Lower lobe of right lung (tissue), 2 donors: ENCODE results near the gene GRXCR1. TPM values are rescaled to one million over a fixed set of nuclear protein-coding genes. Genes with fewer than 3 reads are reported as not detected.
A peak's percentile ranks its signal among the peaks of the same experiment; 100 is the strongest.

ENCODE experiments used
- ATAC-seq, 2 donors: fragments of 200-7000 bp; cut with Tn5 transposase; one replicate each; pipeline ENCODE4 v1.9.1; 2020 to 2022; ENCODE audit warnings: mild to moderate bottlenecking in 2 of 2, moderate library complexity in 2 of 2
- DNase-seq: peaks from one replicate; pipeline ENCODE4 v3.0.0-alpha.2; 2020
- H3K27ac ChIP-seq: fragments of 200-600 bp; one replicate; pipeline ENCODE4 v1.8.0; 2022
- H3K27me3 ChIP-seq: fragments of 200-600 bp; one replicate; pipeline ENCODE4 v1.8.0; 2022; ENCODE audit warnings: low read depth
- H3K36me3 ChIP-seq: fragments of 200-600 bp; one replicate; pipeline ENCODE4 v1.8.0; 2022; ENCODE audit warnings: mild to moderate bottlenecking
- H3K4me1 ChIP-seq: fragments of 200-600 bp; one replicate; pipeline ENCODE4 v1.8.0; 2022
- H3K4me3 ChIP-seq: fragments of 200-600 bp; one replicate; pipeline ENCODE4 v1.8.0; 2022; ENCODE audit warnings: mild to moderate bottlenecking
- H3K9me3 ChIP-seq: fragments of 200-600 bp; one replicate; pipeline ENCODE4 v1.8.0; 2022
- intact Hi-C: fragments of 100-400 bp; cut with DNase I; formaldehyde crosslinking; loops from one replicate; pipeline ENCODE4 v1.11.0; 2022
- total RNA-seq: library from RNA; stranded (reverse); fragmentation: NEBNext Ultra II Directional; extraction: Animal tissue kit (Norgen Biotek cat#: 25700); gene quantifications from one replicate; pipeline ENCODE4 v1.2.1, GENCODE V29; 2021
- TF ChIP-seq, protein P1 (sequence below): fragments of 200-600 bp; IDR thresholded peaks from one replicate; pipeline ENCODE4 v1.8.0; 2022; ENCODE audit warnings: antibody characterized with exemption, mild to moderate bottlenecking
- donor health status: DM: no; HTN: yes; CAD: no; lungs with severe emphysema.

The GRXCR1 gene
- total RNA-seq, 1 donor from 2014 or later: not detected

GRCh38 chr4:42995343-42995944 is 102.9 kb downstream of the GRXCR1 start:
- Histone ChIP-seq H3K9me3 (no peaks in the 10 kb centered on the region), H3K4me3 (no peak overlapping the region), H3K4me1 (no peaks in the 10 kb centered on the region), H3K27ac (no peak overlapping the region), H3K27me3 (no peaks in the 10 kb centered on the region), H3K36me3 (no peaks in the 10 kb centered on the region)
- TF ChIP-seq, protein P1, sequence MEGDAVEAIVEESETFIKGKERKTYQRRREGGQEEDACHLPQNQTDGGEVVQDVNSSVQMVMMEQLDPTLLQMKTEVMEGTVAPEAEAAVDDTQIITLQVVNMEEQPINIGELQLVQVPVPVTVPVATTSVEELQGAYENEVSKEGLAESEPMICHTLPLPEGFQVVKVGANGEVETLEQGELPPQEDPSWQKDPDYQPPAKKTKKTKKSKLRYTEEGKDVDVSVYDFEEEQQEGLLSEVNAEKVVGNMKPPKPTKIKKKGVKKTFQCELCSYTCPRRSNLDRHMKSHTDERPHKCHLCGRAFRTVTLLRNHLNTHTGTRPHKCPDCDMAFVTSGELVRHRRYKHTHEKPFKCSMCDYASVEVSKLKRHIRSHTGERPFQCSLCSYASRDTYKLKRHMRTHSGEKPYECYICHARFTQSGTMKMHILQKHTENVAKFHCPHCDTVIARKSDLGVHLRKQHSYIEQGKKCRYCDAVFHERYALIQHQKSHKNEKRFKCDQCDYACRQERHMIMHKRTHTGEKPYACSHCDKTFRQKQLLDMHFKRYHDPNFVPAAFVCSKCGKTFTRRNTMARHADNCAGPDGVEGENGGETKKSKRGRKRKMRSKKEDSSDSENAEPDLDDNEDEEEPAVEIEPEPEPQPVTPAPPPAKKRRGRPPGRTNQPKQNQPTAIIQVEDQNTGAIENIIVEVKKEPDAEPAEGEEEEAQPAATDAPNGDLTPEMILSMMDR: peak; percentile 39
- no peak for ATAC-seq
- no peak for DNase-seq
- intact Hi-C loops: no loop called here

- H3K4me1 ChIP-seq: no peaks in the 10 kb centered on the region
- TF ChIP-seq, protein P1: no peak
- ATAC-seq (no peak), DNase-seq (no peak)
- no peak overlapping the region for H3K4me3 ChIP-seq
- no peaks in the 10 kb centered on the region for H3K9me3 ChIP-seq
- H3K27ac ChIP-seq: no peak overlapping the region
- no peaks in the 10 kb centered on the region for H3K36me3 ChIP-seq
- intact Hi-C loops: no loop called here
- no peaks in the 10 kb centered on the region for H3K27me3 ChIP-seq
Measured at GRCh38 chr4:43008793-43009192, 116.3 kb downstream of the GRXCR1 start.

GRCh38 chr4:43014256-43014655 is 121.7 kb downstream of the GRXCR1 start:
- ATAC-seq: no peak

GRCh38 chr4:43041632-43042031 is 149.1 kb downstream of the GRXCR1 start:
- TF ChIP-seq, protein P1: no peak
- no peaks in the 10 kb centered on the region for H3K27me3 ChIP-seq
- H3K4me1 ChIP-seq: no peaks in the 10 kb centered on the region
- ATAC-seq: no peak
- intact Hi-C loops: no loop called here
- no peaks in the 10 kb centered on the region for H3K9me3 ChIP-seq
- no peaks in the 10 kb centered on the region for H3K36me3 ChIP-seq
- no peak overlapping the region for H3K4me3 ChIP-seq
- H3K27ac ChIP-seq: no peak overlapping the region
- DNase-seq: no peak

More at GRCh38 chr4:43014256-43014655, 121.7 kb downstream of the GRXCR1 start:
- intact Hi-C loops: no loop called here
- H3K27ac ChIP-seq: no peak overlapping the region
- no peaks in the 10 kb centered on the region for H3K36me3 ChIP-seq
- H3K9me3 ChIP-seq: no peaks in the 10 kb centered on the region
- H3K27me3 ChIP-seq: no peaks in the 10 kb centered on the region
- TF ChIP-seq, protein P1: no peak
- DNase-seq: no peak
- no peak overlapping the region for H3K4me3 ChIP-seq
- no peaks in the 10 kb centered on the region for H3K4me1 ChIP-seq

DNA sequence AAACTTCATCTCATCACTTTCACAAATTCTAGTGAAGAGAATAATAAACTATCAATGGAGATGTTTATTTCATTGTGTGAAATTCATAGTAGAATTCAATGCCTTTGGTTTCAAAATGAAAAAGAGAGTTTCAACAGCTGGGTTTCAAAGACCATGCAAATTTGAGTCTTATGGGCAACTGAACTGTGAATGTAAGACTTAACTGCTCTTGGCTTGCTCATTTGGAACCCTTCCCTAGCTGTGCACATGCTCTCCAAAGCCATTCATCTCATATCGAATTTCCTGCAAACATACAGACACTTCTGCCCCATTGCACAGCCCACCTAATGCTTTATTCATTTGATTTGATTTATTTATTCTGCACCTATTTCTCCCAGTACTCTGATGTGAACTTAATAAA is 154.5 kb downstream of the GRXCR1 start:
- intact Hi-C loops: no loop called here
- no peak overlapping the region for H3K27ac ChIP-seq
- no peaks in the 10 kb centered on the region for H3K4me1 ChIP-seq
- no peaks in the 10 kb centered on the region for H3K9me3 ChIP-seq
- TF ChIP-seq, protein P1: no peak
- DNase-seq: no peak
- ATAC-seq: no peak
- no peaks in the 10 kb centered on the region for H3K36me3 ChIP-seq
- no peaks in the 10 kb centered on the region for H3K27me3 ChIP-seq
- H3K4me3 ChIP-seq: no peak overlapping the region

DNA sequence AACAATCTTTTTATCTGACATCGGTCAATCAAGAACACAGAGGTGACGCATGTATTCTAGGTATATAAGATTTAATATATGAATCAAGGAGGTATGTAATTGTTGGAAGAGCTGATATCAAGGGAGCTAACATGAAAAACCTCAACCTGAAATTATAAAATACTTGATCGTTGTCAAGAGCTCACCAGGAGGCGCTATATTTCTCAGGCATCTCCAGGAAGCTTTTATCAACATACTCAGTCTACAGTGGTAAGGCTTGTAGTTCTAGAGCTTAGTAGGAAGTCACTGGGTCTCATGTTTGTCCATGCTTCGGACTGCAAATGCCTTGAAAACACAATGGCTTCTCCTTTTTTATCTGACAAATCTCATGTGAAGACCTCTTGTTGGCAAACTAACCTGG is 156.1 kb downstream of the GRXCR1 start:
- Histone ChIP-seq H3K9me3 (no peaks in the 10 kb centered on the region), H3K4me3 (no peak overlapping the region), H3K36me3 (no peaks in the 10 kb centered on the region), H3K27me3 (no peaks in the 10 kb centered on the region), H3K4me1 (no peaks in the 10 kb centered on the region), H3K27ac (no peak overlapping the region)
- DNase-seq (no peak), ATAC-seq (no peak)
- intact Hi-C loops: no loop called here
- TF ChIP-seq, protein P1: no peak
